GM18909 (cell line): ENCODE measurements around the gene DYSF.
"Not testable (repeated sequence)": the region's sequence is repeated elsewhere in the genome, so short reads cannot be mapped to it uniquely, and the experiment has no call there.

ENCODE experiments used
- ATAC-seq: cut with Tn5 transposase; IDR thresholded peaks from one replicate; pipeline ENCODE4 v1.9.1; 2021; ENCODE audit warnings: mild to moderate bottlenecking; ENCODE audit not compliant: unreplicated experiment, poor library complexity

DYSF gene

GRCh38 chr2:71453404-71454220 lies at the start of gene DYSF:
Gene DYSF (plus strand): TSS chr2:71453561.
- no peak for ATAC-seq

- no peak for ATAC-seq
These were observed 43.8 kb upstream of the DYSF start for GRCh38 chr2:71409611-71410010.

GRCh38 chr2:71410696-71411095 lies 42.7 kb upstream of the DYSF start:
- no peak for ATAC-seq

- ATAC-seq: not testable (repeated sequence)
These were observed 36.5 kb upstream of the DYSF start for GRCh38 chr2:71416866-71417265.

GRCh38 chr2:71417300-71418202 lies 35.8 kb upstream of the DYSF start:
- no peak for ATAC-seq

- no peak for ATAC-seq
These were observed 34.2 kb upstream of the DYSF start for GRCh38 chr2:71419145-71419544.

- no peak for ATAC-seq
These were observed 33.4 kb upstream of the DYSF start for GRCh38 chr2:71419976-71420375.

GRCh38 chr2:71422786-71423185 lies 30.6 kb upstream of the DYSF start:
- ATAC-seq: no peak

- no peak for ATAC-seq
These were observed 29.4 kb upstream of the DYSF start for GRCh38 chr2:71423817-71424420.

GRCh38 chr2:71426721-71427120 lies 26.6 kb upstream of the DYSF start:
- ATAC-seq: no peak

GRCh38 chr2:71428472-71429383 lies 24.6 kb upstream of the DYSF start:
- no peak for ATAC-seq

- not testable (repeated sequence) for ATAC-seq
These were observed 8.2 kb upstream of the DYSF start for GRCh38 chr2:71445142-71445541.

GRCh38 chr2:71446505-71446904 lies 6.9 kb upstream of the DYSF start:
- ATAC-seq: no peak

- ATAC-seq: no peak
These were observed 4.0 kb upstream of the DYSF start for GRCh38 chr2:71449343-71449742.

- no peak for ATAC-seq
These were observed 1.7 kb upstream of the DYSF start for GRCh38 chr2:71451705-71452104.

GRCh38 chr2:71452565-71452964 lies 796 bp upstream of the DYSF start:
- no peak for ATAC-seq

- ATAC-seq: no peak
These were observed 1.1 kb downstream of the DYSF start for GRCh38 chr2:71454221-71455010.

GRCh38 chr2:71455011-71455740 lies 1.8 kb downstream of the DYSF start:
- ATAC-seq: no peak
